T follicular helper cell (primary cell): ENCODE data around the gene WDR72.
"Not testable (repeated sequence)": the region's sequence is repeated elsewhere in the genome, so short reads cannot be mapped to it uniquely, and the experiment has no call there.

ENCODE experiments used
- DNase-seq: peaks from one replicate; pipeline ENCODE4 v3.0.0-alpha.2; 2020; ENCODE audit warnings: low read depth

The WDR72 gene

DNA sequence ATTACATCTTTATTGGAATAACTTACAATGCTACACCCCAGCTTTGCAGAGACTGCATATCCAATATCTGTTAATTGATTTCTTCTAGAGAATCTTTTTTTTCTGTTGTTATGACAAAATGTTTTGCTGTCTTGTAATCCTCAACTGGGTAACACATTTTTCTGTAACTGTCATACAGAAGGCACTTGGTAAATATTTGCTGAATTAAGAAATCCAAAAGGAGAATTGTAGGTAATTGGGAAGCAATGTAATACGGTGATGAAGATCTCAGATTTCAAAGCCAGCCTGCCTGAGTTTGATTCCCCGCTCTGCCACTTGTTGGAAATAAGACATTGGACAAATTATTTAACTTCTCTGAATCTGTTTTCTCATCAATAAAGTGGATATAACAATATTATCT lies 169.1 kb downstream of the WDR72 start:
- DNase-seq = no peak

DNA sequence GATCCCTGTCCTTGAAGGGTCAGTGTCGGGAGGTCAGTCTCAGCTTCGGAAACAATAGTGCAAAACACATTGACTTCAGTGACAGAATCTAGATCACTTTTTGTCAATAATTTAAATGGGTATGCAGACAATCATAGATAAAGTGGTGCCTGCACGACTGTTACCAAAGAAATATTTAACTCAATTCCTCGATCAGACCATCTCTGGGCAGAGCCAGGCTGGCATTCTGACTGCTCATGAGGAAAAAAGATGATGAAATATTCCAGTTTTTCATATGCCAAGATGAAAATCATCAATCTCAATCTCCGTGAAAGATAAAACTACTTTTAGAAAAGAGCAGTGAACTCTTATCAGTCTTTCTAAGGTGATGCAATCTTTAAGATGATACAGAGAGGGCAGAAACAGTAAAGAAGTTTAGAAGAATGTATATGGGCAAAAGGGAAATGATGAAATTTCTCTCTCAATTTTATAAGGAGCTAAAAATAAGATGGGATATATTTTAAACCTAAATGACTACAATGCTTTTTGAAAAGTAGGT lies 169.9 kb downstream of the WDR72 start:
- DNase-seq = no peak

GRCh38 chr15:53588773-53589172 lies 170.7 kb downstream of the WDR72 start:
- DNase-seq = no peak

GRCh38 chr15:53586799-53587198 lies 172.7 kb downstream of the WDR72 start:
- DNase-seq = no peak

GRCh38 chr15:53581513-53581912 lies 177.9 kb downstream of the WDR72 start:
- DNase-seq = no peak

GRCh38 chr15:53580366-53580765 lies 179.1 kb downstream of the WDR72 start:
- DNase-seq = no peak

- DNase-seq = no peak
Observed at GRCh38 chr15:53576841-53577240, 182.6 kb downstream of the WDR72 start.

GRCh38 chr15:53573091-53573490 lies 186.4 kb downstream of the WDR72 start:
- DNase-seq = no peak

- DNase-seq = no peak
Observed at GRCh38 chr15:53569751-53570480, 189.5 kb downstream of the WDR72 start.

DNA sequence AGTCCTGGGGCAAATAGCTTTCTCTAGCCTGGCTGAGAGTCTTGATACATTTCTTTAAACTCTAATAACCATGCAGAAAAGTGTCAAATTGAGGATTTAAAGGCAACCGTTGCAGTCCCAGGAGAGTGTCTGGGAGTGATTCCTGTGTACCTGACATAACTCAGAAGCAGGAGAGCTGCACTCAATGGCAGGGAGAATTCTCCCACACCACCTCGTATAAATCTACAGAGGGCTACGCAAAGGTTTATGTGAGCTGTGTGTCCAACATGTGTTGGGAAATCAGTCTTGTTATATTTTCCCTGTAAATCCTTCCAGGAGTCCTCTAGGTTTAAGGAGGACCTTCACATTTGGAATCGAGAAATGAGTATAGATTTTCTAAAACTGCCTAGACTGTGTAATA lies 192.6 kb downstream of the WDR72 start:
- DNase-seq = no peak

DNA sequence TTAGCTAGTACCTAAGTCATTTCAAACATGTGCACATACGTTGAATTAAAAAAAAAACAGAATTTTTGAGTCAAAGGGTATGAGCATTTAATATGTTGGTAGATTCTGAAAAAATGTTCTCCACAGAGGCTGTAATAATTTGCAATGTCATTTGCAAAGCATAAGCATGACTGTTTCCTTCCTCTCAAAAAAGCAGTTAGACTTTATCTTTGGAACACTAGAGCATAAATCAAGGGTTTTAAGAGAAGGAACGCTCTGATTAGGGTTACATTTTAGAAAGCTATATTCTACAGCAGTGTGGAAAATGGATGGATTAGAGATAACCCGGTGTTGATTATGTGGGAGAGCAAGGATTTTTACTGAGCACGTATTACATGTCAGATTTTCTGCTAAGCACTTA lies 193.7 kb downstream of the WDR72 start:
- DNase-seq = no peak

DNA sequence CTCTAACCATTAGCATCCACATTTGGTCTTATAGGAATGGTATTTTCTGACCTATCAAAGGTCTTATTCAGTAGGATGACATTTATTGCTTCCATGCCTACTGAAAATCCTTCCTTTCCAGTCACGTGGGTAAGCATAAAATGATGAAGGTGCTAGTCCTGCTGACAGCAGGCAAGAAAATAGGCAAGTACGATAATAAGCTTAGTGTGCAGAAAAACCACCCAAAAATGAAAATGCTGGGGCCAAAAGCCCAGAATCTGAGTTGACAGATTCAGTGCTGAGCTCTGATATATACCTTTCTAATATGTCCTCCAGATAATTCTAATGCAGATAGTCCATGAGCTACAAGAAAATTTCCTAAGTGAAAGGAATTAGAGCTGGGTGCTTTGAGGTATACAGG lies 194.8 kb downstream of the WDR72 start:
- DNase-seq = no peak

DNA sequence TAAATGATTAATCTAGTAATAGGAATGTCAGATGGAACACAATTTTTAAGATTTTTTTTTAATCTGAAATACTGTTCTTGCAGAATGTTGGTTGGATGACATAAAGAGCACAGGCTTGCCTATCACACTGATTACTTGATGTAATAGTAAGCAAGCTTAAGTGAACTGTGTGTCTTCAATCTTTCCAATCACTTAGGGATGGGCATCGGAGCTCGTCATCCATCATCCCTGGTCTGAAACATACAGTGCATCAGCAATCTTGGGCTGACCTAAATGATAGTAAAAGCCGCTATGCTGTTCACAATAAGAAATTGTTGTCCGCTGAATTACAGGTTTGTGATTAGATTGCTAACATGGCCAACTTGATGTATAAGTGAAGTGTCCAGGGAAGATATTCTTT lies 195.8 kb downstream of the WDR72 start:
- no peak for DNase-seq

DNA sequence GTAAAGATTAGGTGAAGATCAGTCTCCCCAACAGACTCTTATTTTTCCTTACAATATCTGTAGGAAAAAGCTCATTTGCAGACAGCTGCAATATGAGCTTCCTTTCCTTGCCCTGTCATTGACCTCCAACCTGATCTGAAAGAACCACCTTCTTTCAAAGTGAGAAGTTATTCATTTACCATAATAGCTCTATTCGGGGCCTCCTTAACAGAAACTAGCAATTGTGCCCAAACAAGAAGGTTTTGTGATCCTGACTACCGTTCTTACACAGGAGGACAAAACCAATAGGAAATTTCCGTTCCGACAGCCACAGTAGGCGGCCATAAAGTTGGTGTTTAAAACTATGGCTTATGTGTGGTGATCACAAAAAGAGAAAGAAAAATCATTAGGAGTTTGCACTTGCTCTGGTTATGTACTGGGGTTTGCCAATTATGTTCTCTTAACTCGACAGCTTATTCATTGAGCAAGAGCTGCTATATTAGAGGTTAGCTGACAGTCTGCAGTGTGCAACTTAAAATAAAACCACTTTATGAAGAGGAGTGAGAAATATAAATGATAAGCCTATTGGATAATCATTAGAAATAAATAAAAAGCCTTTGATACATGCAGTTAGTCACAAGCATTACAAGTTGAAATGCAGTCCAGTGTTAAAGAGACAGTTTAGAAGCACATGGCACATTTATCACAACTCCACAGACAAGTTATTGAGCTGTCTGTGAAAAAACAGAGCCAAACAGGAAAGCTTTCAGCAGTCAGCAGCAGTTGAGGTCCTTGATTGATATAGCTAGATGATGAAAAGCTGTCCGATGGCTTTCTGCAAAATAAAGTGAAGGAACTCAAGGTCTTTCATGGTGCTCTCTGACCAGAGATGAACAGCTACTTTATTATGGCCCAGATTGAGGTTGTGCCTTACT lies 199.8 kb downstream of the WDR72 start:
- DNase-seq = no peak

DNA sequence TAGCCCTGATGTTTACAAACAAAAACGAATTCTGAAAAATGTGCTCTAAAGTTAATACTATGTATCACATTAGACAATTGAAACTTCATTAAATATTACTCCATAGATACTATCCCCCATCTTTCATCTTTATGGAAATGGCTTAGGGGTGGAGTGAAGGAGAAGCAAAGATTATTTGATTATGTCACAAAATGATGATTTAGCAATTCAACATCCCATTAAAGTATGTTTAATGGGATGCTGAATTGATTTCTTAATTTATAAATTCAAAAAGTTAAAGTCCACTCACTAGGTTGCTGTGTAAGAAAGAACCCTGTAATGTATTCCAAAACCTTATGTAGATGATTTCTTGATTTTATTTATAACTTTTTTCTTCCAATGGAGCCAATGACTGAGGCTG lies 201.1 kb downstream of the WDR72 start:
- DNase-seq = no peak

GRCh38 chr15:53555226-53555625 lies 204.2 kb downstream of the WDR72 start:
- DNase-seq = no peak

- DNase-seq = no peak
Observed at GRCh38 chr15:53549697-53550305, 209.7 kb downstream of the WDR72 start.

DNA sequence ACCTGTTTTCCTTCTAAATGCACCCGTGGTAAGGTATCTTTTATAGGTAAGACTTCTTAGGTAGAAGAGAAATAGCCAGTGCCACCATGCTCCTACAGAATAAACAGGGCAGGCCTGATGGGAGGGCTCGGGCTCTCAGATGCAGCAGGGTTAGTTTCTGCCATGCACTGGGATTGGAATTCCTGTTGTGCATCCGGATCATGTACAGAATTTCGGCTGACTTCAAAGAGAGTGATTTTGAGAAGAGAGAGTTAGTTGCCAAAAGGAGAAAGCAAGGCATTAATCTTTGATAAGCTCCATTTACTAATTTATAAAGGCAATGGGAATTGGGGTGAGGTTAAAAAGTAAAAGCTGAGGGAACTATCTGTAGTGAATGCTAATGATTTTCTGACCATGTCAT lies 211.2 kb downstream of the WDR72 start:
- no peak for DNase-seq

GRCh38 chr15:53540626-53541300 lies 218.7 kb downstream of the WDR72 start:
- DNase-seq = not testable (repeated sequence)

DNA sequence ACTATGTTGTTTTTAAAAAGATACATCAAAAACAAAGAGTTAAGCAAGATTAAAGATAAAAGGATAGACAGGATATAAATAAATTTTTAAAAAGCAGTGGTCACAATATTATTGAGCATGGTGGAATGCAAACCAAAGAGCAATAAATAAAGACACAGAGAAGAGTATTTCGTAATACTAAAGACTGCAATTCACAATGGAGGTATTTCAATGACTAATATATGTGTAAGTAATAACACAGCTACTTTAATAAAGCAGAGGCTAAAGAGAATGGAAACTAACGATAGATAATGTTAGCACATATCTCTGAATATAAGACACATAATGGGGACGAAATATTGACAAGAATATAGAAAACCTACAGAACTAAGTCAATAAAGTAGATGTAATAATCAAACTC lies 219.6 kb downstream of the WDR72 start:
- DNase-seq = no peak

DNA sequence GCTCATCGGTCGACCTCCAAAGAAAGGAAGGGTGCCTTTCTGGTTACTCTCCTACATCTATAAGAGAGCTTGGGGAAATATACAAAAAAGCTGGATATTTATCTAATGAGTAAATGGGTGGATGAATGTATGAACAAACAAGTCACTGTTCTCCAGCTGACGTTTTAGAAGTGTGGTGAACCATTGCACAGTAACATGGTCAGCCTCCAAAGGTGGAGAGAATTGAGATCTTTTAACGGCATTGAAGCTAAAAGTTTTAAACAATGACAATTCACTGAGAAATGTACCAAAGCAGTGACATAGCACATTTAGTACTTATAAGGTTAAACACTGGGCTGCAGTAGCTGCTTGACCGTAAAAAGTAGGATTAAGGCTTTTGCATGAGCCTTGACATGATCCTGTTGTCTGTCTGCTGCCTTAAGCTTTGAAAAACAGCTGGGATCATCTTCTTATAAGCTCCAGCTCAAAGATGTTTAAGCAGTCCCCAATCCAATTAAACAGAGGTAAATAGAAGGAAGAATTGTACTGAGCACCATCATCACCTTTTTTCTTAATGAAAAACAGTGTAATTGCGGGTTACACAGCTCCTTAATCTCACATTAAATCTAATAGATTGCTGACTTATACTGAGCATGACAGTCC lies 222.9 kb downstream of the WDR72 start:
- no peak for DNase-seq

DNA sequence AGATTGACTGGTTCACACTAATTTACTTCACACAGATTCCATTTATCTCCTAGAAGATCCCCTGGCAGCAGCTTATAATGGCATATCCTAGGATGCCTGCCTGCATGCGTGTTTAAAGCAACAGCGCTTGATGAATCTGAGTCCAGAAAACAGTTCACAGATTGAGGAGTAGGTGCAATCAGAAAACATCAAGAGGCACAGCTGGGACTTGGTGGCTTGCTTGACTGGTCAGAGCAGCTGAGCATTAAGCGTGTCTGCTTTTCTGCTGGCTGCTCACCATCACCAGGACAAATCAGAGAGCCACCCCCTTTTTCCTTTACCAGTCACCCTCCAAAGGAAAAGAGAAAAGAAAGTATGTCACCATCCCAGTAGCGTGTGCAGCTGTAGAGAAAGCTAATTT lies 223.6 kb downstream of the WDR72 start:
- DNase-seq = no peak
